Measurements from ENCODE around the gene DMPK. TPM values are rescaled to one million over a fixed set of nuclear protein-coding genes. Genes with fewer than 3 reads are reported as not detected.

Gene DMPK
- total RNA-seq, 6 donors from 2014 or later = 24.2 to 192 (median 43.8) TPM

DNA sequence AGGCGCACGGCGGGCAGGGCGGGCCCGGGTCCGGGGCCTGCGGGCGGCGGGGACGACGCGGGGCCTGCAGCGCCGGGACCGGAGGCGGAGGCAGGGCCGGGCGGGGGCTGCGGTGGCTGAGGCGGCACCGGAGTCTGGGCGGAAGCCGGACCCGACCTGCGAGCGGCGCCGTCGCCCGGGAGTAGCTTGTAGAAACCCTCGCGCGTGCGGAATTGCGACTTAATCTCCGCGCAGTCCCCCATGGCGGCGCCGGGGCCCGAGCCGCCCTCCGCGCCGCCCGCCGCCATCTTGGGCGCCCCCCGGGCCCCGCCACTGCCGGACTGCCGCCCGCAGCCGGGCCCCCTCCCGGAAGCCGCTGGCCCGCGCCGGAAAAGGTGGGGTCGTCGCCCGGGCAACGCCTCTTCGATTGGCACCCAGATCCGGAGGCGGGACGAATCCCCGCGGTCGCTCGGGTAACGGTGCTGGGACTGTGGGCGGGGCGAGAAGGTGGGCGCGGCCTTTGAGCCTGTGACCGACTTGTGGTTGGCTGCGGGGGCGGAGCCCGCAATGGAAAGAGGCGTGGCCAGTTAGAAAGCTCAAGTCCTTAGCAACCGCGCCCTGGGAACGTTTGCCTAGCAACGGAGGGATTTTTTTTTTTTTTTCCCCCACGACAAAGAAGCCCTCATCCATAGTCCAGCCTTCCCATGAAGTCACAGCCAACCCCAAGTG, 10.3 kb upstream of the DMPK start, which contains the start of gene DMWD:
Gene DMWD (minus strand): TSS at position 376 of the 708 bp plus-strand sequence. CDS start 89 bp downstream, at position 287.
- Histone ChIP-seq H3K4me3 (peak within 1 kb of the TSS; percentile 77 to 99 (median 84)), H3K4me1 (peaks cover 18 to 32% (median 22%) of the 10 kb centered on the region in 4 donors), H3K9me3 (no peaks in the 10 kb centered on the region), H3K27ac (peak within 1 kb of the TSS; percentile 69 to 87 (median 78)), H3K27me3 (no peaks in the 10 kb centered on the region), H3K36me3 (peaks cover 9 to 34% (median 19%) of the 10 kb centered on the region in 4 donors)
- TF ChIP-seq EP300 (IDR thresholded peaks at IDR 0.05) (peak in 1 of 4 donors; percentile 23), POLR2AphosphoS5 (IDR thresholded peaks at IDR 0.05) (peak; percentile 35 to 53), POLR2A (IDR thresholded peaks at IDR 0.05) (peak in 2 of 4 donors; percentile 43 to 72)
- TF ChIP-seq, protein P1, sequence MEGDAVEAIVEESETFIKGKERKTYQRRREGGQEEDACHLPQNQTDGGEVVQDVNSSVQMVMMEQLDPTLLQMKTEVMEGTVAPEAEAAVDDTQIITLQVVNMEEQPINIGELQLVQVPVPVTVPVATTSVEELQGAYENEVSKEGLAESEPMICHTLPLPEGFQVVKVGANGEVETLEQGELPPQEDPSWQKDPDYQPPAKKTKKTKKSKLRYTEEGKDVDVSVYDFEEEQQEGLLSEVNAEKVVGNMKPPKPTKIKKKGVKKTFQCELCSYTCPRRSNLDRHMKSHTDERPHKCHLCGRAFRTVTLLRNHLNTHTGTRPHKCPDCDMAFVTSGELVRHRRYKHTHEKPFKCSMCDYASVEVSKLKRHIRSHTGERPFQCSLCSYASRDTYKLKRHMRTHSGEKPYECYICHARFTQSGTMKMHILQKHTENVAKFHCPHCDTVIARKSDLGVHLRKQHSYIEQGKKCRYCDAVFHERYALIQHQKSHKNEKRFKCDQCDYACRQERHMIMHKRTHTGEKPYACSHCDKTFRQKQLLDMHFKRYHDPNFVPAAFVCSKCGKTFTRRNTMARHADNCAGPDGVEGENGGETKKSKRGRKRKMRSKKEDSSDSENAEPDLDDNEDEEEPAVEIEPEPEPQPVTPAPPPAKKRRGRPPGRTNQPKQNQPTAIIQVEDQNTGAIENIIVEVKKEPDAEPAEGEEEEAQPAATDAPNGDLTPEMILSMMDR (IDR thresholded peaks at IDR 0.05) = peak in 1 of 6 experiments; percentile 27
- WGBS, 2 donors = 0% methylated on average over 13 of the region's 86 CpGs
- DNase-seq (peak; percentile 100), ATAC-seq (ENCODE audit: low FRiP score in 2 of 2) (peak; percentile 98 to 99)

DNA sequence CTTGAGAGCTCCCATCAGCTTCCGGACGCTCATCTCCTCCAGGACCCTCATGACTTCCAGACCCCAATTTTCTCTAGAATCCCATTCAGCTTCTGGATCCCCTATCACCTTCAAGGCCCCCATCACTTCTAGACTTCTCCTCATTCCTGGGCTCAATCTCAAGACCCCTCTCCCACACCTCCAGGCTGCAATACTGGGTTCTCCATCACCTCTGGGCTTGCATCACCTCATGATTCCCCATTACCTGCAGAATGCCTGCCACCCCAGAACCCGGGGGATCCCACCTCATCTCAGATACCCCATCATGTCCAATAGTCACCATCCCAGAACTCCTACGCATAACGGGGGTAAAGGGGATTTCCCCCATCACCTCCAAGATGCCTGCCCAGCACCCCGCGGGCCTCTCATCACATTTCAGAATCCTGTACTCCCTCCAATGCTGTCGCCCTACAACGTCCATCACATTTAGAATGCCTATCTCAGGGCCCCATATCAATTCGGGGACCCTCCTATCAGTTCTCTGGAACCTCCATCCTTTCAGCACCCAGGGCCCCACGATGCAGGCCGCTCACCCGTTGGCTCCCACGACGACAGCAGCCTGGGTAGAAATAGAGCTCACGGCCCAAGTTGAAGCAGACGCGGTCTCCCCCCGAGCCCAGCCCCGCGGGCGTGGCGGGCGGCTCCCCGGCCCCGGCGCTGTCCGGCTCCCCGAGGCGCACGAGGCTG, 9.6 kb upstream of the DMPK start:
- peak overlapping the region; percentile 77 to 99 (median 84) for H3K4me3 ChIP-seq
- no peak for ATAC-seq (ENCODE audit: low FRiP score in 2 of 2)

DNA sequence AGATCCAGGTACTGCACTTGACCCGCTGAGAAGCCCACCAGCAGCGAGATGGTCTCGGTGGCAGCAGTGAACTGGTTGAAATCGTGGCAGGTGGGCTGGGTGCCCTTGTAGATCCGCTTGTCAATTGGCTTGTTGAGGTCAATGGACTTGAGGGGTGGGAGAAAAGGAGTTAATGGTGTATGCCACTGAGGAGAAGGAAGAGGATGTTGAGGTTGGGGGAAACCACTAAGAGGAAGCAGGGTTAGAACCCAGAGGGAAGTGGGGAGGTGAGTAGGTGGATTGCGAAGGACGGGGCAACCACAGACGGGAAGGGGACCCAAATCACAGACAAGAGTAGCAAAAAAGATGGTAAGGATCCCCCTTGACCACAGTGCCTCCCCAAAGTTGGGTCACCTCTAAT, 8.7 kb upstream of the DMPK start:
- DNase-seq = peak in 1 of 2 donors; percentile 62
- H3K27ac ChIP-seq = peak overlapping the region in 1 of 4 donors; percentile 87

More for the DNA sequence above, 9.6 kb upstream of the DMPK start:
- no peak for DNase-seq
- WGBS, 2 donors = 7 to 8% methylated on average over 25 to 31 of the region's 31 CpGs
- peaks cover 9 to 41% (median 25%) of the 10 kb centered on the region in 4 donors for H3K36me3 ChIP-seq
- no peaks in the 10 kb centered on the region for H3K27me3 ChIP-seq
- peak overlapping the region; percentile 69 to 87 (median 78) for H3K27ac ChIP-seq
- H3K9me3 ChIP-seq = no peaks in the 10 kb centered on the region
- TF ChIP-seq, protein P1 (IDR thresholded peaks at IDR 0.05) = no peak
- H3K4me1 ChIP-seq = peaks cover 18 to 32% (median 22%) of the 10 kb centered on the region in 4 donors

DNA sequence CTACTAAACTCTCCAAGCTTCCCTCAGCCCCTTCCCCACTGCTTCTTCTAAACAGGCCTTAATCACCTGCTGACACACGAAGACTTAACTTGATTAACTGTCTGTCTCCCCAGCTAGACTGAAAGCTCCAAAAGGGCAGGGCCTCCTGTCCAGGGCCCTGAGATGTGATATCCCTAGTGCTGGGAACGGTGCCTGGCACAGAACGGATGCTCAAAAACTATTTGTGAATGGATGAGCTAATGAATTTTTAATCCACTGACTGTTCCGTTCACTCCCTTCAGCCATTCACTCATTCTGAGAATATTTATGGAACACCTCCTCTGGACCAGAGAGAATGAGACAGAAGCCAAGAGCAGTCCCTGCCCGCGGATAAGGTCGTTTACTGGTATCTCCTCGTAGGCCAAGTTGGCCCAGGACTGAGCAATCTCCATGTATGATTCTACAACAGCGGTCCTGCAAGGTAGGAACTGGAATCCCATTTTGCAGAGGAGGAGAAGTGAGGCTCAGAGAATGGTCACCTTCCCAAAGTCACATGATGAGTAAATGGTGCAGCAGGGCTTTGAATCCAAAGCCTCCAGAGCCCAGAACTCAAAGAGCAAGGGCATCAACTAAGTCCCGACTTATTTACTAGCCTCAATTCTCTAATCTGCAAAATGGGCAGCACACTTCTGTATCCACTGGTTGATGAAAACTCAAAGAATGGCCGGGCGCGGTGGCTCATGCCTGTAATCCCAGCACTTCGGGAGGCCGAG, 6.9 kb upstream of the DMPK start:
- DNase-seq (no peak), ATAC-seq (ENCODE audit: low FRiP score in 2 of 2) (no peak)
- 91 to 95% methylated on average over 15 of the region's 15 CpGs for WGBS, 2 donors
- Histone ChIP-seq H3K27me3 (no peaks in the 10 kb centered on the region), H3K27ac (no peak overlapping the region), H3K9me3 (no peaks in the 10 kb centered on the region), H3K36me3 (peaks cover 9 to 67% (median 41%) of the 10 kb centered on the region in 4 donors), H3K4me3 (no peak overlapping the region), H3K4me1 (peaks cover 18 to 32% (median 23%) of the 10 kb centered on the region in 4 donors)
- no peak for TF ChIP-seq EP300 (IDR thresholded peaks at IDR 0.05)
- no peak for TF ChIP-seq POLR2A (IDR thresholded peaks at IDR 0.05)
- TF ChIP-seq, protein P1 (IDR thresholded peaks at IDR 0.05) = no peak
- TF ChIP-seq POLR2AphosphoS5 (IDR thresholded peaks at IDR 0.05) = no peak

More for the DNA sequence above, 8.7 kb upstream of the DMPK start:
- WGBS, 2 donors = 54 to 58% methylated on average over 8 of the region's 8 CpGs
- TF ChIP-seq POLR2A (IDR thresholded peaks at IDR 0.05) = no peak
- TF ChIP-seq POLR2AphosphoS5 (IDR thresholded peaks at IDR 0.05) = peak; percentile 19 to 41
- Histone ChIP-seq H3K36me3 (peaks cover 9 to 50% (median 34%) of the 10 kb centered on the region in 4 donors), H3K4me3 (no peak overlapping the region), H3K4me1 (peaks cover 18 to 32% (median 22%) of the 10 kb centered on the region in 4 donors), H3K27me3 (no peaks in the 10 kb centered on the region), H3K9me3 (no peaks in the 10 kb centered on the region)
- no peak for ATAC-seq (ENCODE audit: low FRiP score in 2 of 2)
